Measurements from ENCODE around the gene RALGAPA1.

The RALGAPA1 gene

DNA sequence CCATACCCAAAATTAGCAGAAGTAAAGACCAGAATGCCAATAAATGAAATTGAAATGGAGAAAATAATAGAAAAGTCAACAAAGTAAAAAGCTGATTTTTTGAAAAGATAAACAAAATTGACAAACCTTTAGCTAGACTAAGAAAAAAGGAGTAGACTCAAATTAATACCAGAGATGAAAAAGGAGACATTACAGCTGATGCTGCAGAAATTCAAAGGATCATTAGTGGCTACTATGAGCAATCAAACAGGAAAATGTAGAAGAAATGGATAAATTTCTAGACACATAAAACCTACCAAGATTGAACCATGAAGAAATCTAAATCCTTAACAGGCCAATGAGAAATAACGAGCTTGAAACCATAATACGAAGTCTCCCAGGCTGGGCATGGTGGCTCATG, 309.9 kb downstream of the RALGAPA1 start:
- Histone ChIP-seq H3K9me3 (ENCODE audit: control insufficient read depth in 1 of 2, low read length in 2 of 2) (no peaks in the 10 kb centered on the region), H3K4me3 (ENCODE audit: low read depth in 1 of 2, low read length in 2 of 2) (no peak overlapping the region), H3K27me3 (ENCODE audit: low read depth, low read length) (no peaks in the 10 kb centered on the region), H3K4me1 (ENCODE audit: control insufficient read depth in 1 of 2, insufficient read depth in 2 of 2, low read length in 2 of 2) (no peaks in the 10 kb centered on the region), H3K36me3 (ENCODE audit: control insufficient read depth in 1 of 2, insufficient read depth in 2 of 2, low read length in 2 of 2) (no peaks in the 10 kb centered on the region), H3K27ac (ENCODE audit: low read length) (no peak overlapping the region)

DNA sequence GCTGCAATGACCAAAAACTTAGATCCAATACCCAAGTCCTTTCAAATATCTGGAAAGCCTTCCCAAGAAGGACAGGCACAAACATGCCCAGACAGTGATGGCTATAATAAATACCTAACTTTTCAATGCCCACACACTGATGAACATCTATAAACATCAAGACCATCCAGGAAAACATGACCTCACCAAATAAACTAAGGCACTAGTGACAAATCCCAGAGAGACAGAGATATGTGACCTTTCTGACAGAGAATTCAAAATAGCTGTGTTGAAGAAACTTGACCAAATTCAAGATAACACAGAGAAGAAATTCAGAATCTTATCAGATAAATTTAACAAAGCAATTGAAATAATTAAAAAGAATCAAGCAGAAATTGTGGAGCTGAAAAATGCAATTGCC, 313.8 kb downstream of the RALGAPA1 start:
- H3K4me1 ChIP-seq (ENCODE audit: control insufficient read depth in 1 of 2, insufficient read depth in 2 of 2, low read length in 2 of 2), result no peaks in the 10 kb centered on the region
- no peaks in the 10 kb centered on the region for H3K36me3 ChIP-seq (ENCODE audit: control insufficient read depth in 1 of 2, insufficient read depth in 2 of 2, low read length in 2 of 2)
- no peak overlapping the region for H3K4me3 ChIP-seq (ENCODE audit: low read depth in 1 of 2, low read length in 2 of 2)
- H3K27me3 ChIP-seq (ENCODE audit: low read depth, low read length), result no peaks in the 10 kb centered on the region
- peaks cover 0 to 2% of the 10 kb centered on the region in 2 donors for H3K9me3 ChIP-seq (ENCODE audit: control insufficient read depth in 1 of 2, low read length in 2 of 2)
- no peak overlapping the region for H3K27ac ChIP-seq (ENCODE audit: low read length)

DNA sequence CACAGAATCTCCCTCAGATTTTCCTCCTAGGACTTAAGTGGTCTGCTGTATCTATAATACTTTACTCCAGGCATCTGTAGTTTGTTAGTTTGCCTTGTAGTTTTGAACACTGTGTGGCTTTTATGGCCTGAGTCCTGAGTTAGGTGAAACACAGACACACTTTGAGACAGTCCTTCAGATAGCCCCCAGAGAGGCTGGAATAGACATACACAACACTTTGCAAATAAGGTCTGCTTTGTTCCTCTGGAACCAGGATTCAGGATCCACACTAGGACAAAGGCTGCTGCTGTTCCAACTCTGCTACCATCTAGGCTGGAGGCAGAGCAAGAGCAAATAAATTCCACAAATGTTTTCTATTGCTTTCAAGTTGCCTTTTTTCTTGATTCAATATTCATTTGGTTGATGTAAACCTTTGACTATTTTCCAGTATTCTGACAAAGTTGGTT, 316.5 kb downstream of the RALGAPA1 start:
- Histone ChIP-seq H3K36me3 (ENCODE audit: control insufficient read depth in 1 of 2, insufficient read depth in 2 of 2, low read length in 2 of 2) (no peaks in the 10 kb centered on the region), H3K4me3 (ENCODE audit: low read depth in 1 of 2, low read length in 2 of 2) (no peak overlapping the region), H3K27ac (ENCODE audit: low read length) (no peak overlapping the region), H3K4me1 (ENCODE audit: control insufficient read depth in 1 of 2, insufficient read depth in 2 of 2, low read length in 2 of 2) (no peaks in the 10 kb centered on the region), H3K9me3 (ENCODE audit: control insufficient read depth in 1 of 2, low read length in 2 of 2) (peaks cover 0 to 2% of the 10 kb centered on the region in 2 donors), H3K27me3 (ENCODE audit: low read depth, low read length) (no peaks in the 10 kb centered on the region)

Measured in muscle layer of duodenum (tissue), 2 donors.